COLO668 (cell line): ENCODE data around the gene ECSIT.
A peak's percentile ranks its signal among the peaks of the same experiment; 100 is the strongest.
"Not testable (repeated sequence)": the region's sequence is repeated elsewhere in the genome, so short reads cannot be mapped to it uniquely, and the experiment has no call there.

Experiments used
- DNase-seq: peaks from one replicate; lab custom pipeline; 2025; ENCODE audit not compliant: unreplicated experiment; lab: John Stamatoyannopoulos, UW

Gene ECSIT

GRCh38 chr19:11478167-11479089 lies 50.5 kb downstream of the ECSIT start:
- no peak for DNase-seq

GRCh38 chr19:11475861-11476260 lies 53.1 kb downstream of the ECSIT start:
- DNase-seq, result no peak

GRCh38 chr19:11475343-11475742 lies 53.6 kb downstream of the ECSIT start:
- DNase-seq, result not testable (repeated sequence)

GRCh38 chr19:11473725-11474124 lies 55.2 kb downstream of the ECSIT start:
- DNase-seq, result no peak

- not testable (repeated sequence) for DNase-seq
These were observed 60.6 kb downstream of the ECSIT start for GRCh38 chr19:11468266-11468845.

GRCh38 chr19:11465600-11465999 lies 63.3 kb downstream of the ECSIT start:
- DNase-seq, result no peak

GRCh38 chr19:11464333-11465265 lies 64.3 kb downstream of the ECSIT start:
- no peak for DNase-seq

GRCh38 chr19:11463391-11463790 lies 65.5 kb downstream of the ECSIT start:
- DNase-seq, result peak; percentile 20

GRCh38 chr19:11461453-11461852 lies 67.5 kb downstream of the ECSIT start:
- DNase-seq, result no peak

GRCh38 chr19:11460207-11460606 lies 68.7 kb downstream of the ECSIT start:
- DNase-seq, result no peak

- DNase-seq, result not testable (repeated sequence)
These were observed 70.0 kb downstream of the ECSIT start for GRCh38 chr19:11458912-11459311.

GRCh38 chr19:11458236-11458900 lies 70.6 kb downstream of the ECSIT start:
- no peak for DNase-seq

GRCh38 chr19:11457831-11458230 lies 71.1 kb downstream of the ECSIT start:
- no peak for DNase-seq

- DNase-seq, result no peak
These were observed 71.8 kb downstream of the ECSIT start for GRCh38 chr19:11457115-11457514.

- DNase-seq, result no peak
These were observed 72.3 kb downstream of the ECSIT start for GRCh38 chr19:11456659-11457058.
